Myocyte (in vitro differentiated cells): ENCODE results near the gene MMP20. TPM values are rescaled to one million over a fixed set of nuclear protein-coding genes. Genes with fewer than 3 reads are reported as not detected.
A peak's percentile ranks its signal among the peaks of the same experiment; 100 is the strongest.

Experiments
- DNase-seq: peaks from one replicate; pipeline ENCODE4 v3.0.0-alpha.2; 2012; ENCODE audit warnings: low read depth
- total RNA-seq: library from RNA; depleted of rRNA; stranded (reverse); fragments of >200 nt; gene quantifications from 2 replicates; pipeline ENCODE4 v1.2.3, GENCODE V29; 2014

MMP20 gene
- total RNA-seq, 1 donor from 2014 or later, result 0.13 TPM

GRCh38 chr11:102623128-102623527 lies 2.0 kb downstream of the MMP20 start:
- no peak for DNase-seq

DNA sequence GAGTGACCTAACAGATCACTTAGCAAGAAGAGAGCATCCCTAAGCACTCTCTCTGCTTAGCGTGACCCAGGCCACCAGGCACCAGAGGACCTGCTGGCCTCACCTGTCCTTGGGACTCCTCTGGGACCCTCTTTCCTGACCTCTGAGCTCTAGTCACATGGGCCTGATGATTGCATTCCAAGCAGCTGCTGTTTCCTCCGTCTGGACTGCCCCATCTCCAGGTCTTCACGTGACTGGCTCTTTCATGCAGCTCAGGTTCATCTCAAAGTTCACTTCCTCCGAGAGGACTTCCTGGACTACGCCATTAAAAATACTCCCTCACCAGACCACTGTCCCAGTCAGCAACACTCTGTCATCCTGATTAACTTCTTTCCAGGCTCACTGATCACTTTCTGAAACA lies 2.9 kb downstream of the MMP20 start:
- no peak for DNase-seq

GRCh38 chr11:102620818-102621561 lies 4.1 kb downstream of the MMP20 start:
- no peak for DNase-seq

DNA sequence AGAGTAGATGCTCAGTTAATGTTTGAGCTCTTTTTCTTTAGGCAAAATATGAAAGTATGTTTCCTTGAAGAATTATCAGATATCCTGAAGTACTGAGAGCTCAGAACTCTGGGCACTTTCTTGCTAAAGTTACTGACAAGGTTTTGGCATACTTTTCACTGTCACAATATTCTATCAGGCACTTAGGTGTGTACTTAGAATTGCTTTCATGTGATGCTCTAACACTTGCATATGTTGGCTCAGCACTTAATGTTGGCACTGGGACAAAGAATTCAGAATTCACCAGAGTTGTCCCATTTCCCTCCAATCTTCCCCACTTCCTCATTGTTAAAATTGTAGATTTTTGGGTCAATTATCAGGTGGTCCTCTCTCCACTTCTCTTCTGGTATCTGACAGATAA lies 5.0 kb downstream of the MMP20 start:
- DNase-seq, result no peak

- DNase-seq, result no peak
Measured at GRCh38 chr11:102617466-102618008, 7.6 kb downstream of the MMP20 start.

DNA sequence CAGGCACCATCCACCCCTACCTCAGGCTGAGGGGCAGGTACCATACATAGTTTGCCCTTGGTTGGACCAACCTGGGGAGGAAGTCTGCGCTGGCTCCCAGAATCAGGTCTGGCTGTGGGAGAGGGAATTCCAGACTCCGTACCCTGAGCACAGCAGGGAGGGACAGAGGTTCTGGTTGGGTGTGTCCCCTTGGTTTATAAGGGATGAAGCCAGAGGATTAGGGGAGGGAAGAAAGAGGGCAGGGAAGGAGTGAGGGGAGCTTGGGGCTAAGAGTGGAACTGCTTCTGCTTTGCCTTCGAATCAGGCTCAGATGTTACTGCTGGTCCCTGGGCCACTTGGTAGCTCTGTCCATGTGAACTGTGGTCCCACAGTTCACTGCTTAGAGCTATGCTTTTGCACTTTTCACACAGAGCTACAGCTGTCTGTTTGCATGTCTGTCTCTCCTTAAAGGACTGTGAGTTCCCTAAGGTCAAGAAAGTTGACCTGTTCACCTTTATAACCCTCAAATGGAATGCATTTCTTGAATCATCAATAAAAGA lies 9.2 kb downstream of the MMP20 start:
- DNase-seq, result no peak

- peak; percentile 13 for DNase-seq
Measured at GRCh38 chr11:102615077-102615893, 9.8 kb downstream of the MMP20 start.

DNA sequence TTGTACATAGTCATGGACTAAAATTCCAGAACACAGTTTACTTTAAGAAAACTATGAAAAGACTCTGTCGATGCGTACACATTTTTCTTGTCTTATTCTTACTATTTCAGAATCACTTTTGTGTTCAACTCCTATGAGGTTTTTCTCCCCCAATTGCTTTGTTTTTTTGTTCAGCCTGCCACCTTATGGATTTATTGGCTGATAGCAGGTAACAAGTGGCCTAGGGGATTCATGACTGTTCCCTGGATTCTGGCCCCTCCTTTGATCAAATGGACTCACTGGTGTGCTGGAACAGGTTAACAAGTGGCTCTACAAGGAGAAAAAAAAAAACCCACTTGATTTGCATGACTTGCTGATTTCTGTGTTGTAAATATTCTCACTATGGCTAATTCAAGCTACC lies 10.6 kb downstream of the MMP20 start:
- peak; percentile 12 for DNase-seq

DNA sequence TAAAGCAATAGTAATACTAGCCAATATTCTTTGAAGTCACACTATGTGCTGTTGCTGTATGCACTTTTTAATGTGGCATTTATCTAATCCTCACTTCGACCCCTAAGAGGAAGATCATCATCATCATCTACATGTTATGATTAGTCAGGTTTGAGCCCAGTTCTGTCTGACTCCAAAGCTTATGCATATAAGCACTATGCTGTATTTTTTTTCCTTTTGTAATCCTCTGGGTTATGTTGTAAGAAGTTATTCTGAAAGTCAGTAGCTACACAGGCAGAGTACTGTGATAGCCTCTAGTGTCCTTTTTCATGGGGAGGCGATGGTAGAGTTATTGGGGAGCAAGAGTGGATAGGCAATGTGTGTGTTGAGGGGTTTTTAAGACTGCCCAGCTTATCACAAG lies 11.1 kb downstream of the MMP20 start:
- DNase-seq, result no peak

DNA sequence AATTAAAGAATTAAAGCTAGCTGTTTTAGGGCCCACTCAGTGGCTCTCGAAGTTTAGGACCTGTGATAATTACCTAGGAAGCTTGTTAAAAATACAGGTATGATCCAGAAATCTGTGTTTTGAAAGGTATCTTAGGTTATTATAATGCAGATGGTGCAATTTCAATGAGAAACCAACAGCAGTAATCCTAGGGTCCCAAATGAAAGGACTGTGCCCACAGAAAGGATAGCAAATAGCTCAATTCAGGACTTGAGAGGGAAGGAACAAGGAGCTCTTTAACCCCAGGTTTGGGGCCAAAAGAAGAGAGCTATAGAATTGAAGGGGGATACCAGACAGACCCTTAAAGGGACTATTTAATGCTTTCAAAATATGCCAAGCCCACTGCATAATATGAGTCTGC lies 11.7 kb downstream of the MMP20 start:
- DNase-seq, result no peak

GRCh38 chr11:102611291-102611690 lies 13.8 kb downstream of the MMP20 start:
- no peak for DNase-seq

DNA sequence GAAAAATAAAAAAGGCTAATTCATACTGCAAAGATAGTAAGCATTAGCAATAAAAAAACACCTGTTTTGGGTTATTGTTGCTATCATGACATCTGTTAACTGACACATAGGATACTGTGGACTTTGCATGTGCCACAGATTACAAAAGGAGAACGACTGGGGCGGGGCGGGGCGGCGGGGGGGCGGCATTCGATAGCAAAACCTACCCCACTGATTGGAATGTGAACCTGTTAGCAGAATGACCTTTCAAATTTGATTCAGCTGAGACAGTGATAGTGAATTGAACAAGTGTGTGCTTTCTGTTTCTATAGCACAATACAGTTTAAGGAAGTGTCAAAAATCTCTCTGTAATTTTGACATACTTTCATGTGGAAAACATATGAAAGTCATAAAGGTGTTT lies 14.9 kb downstream of the MMP20 start:
- peak; percentile 15 for DNase-seq

- DNase-seq, result no peak
Measured at GRCh38 chr11:102608699-102609098, 16.4 kb downstream of the MMP20 start.

DNA sequence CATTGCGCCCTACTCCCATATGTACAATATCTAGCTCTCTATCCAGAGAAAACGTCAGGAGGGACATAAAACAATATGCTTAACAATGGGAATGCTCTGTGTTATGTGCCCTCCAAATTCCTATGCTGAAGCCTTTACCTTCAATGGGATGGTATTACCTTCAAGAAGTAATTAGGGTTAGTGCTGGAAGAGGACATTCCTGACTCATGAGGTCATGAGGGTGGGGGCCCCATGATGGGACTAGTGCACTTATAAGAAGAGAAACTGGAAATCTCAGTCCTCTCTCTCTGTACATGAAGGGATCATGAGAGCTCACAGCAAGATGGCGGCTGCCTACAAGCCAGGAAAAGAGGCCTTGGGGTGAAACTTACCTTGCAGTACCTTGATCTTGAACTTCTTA lies 20.3 kb downstream of the MMP20 start:
- DNase-seq, result no peak

DNA sequence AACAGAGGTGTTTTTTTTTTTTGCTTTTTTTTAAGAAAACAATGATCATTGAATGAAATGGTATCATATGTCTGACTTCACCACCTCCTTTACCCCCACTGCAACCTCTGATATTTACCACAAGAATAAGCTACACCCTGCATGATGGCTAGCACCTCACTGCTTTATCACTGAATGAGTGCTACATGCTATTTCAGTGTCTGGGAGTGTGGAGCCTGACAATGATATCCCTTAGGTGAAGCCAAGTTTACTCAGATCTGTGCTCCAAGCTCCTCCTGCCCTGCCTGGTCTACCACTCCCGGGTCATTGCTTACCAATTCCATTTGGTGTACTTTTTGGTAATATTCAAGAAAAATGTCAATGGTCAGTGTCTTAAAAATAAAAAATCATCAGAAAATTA lies 21.1 kb downstream of the MMP20 start:
- DNase-seq, result peak; percentile 43

GRCh38 chr11:102603576-102603975 lies 21.6 kb downstream of the MMP20 start:
- peak; percentile 53 for DNase-seq

GRCh38 chr11:102603091-102603490 lies 22.0 kb downstream of the MMP20 start:
- peak; percentile 97 for DNase-seq

DNA sequence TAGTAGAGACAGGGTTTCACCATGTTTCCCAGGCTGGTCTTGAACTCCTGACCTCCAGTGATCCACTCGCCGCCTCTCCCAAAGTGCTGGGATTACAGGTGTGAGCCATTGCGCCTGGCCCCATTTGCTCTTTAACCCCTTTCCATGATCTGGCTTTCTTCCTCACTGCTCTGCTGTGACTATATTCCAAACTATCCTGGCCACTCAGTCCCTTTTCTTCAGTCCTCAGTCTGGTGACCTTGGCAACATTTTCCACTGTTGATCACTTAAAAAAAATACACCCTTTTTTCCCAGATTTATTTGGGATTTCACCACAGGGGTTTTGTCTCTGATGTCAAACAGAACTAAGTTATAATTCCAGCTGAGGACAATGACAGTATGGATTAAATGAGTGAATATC lies 24.5 kb downstream of the MMP20 start:
- DNase-seq, result peak; percentile 33

DNA sequence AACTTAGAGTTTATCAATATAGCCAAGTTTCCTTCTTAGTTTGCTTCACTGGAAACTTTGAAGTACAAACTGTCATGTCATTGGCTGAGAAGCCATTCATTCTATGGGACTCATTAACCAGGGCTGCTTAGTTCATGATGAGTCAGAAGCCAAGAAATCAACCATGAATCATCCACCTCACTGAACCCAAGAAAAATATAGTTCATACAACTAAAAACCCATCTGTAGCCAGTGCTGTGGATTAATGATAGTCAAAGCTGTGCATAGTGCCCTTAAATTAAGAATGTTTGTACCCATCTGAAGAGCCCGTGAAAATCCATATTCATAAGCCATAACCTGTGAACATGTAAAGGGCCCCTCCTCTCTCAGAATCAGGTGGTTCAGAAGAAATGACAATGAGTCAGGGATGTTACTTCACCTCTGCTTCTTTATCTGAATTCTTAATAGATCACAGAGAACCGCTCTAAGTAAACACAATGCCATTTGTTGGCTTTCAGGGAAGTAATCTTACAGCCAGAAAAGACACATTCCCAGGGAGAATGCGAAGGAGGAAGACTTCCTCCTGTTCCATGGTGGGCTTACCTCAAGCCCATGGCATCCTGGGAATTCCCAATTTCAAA lies 25.4 kb downstream of the MMP20 start:
- peak; percentile 85 for DNase-seq

- no peak for DNase-seq
Measured at GRCh38 chr11:102598272-102598671, 26.9 kb downstream of the MMP20 start.

DNA sequence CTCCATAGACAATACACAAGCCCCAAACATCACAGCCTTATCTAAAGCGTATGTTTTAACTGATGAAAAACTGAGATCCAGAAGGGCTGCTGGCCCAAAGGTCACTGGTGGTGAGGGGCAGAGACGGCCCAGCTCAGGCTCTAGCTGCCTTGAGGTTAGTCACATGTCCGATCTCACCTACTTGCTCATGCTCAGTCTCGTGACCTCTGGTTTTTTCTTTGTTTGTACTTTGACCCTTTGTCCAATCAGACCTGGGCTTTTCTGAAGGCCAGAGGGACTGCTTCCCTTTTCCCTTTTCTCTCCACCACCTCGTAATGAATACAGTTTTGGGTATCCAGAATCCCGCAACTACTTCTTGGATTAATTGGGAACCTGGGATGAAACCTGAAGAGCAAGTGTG lies 28.6 kb downstream of the MMP20 start:
- DNase-seq, result no peak
